ENCODE measurements around the gene SLC12A6.

- TF ChIP-seq CTCF (conservative IDR thresholded peaks at IDR 0.05; ENCODE audit: low read length) (no peak), EZH2phosphoT487 (IDR thresholded peaks at IDR 0.05; ENCODE audit: borderline replicate concordance, low read depth, low read length) (no peak)
Observed at GRCh38 chr15:34301058-34301457, 36.5 kb downstream of the SLC12A6 start.
